IMR-90 (cell line): ENCODE measurements around the gene TDRD5. TPM values are rescaled to one million over a fixed set of nuclear protein-coding genes. Genes with fewer than 3 reads are reported as not detected.

Experiments
- ATAC-seq: fragments of 200-7000 bp; cut with Tn5 transposase; 2 replicates; pipeline ENCODE4 v1.9.1; 2020; ENCODE audit warnings: low read depth, mild to moderate bottlenecking, moderate library complexity
- BruUV-seq: library from RNA; stranded (reverse); fragments of 400-500 nt; replicated peaks from 2 replicates; lab custom pipeline; 2021; lab: Mats Ljungman, UMichigan
- CTCF ChIA-PET: fragments of 300-600 bp; formaldehyde crosslinking; extraction: SDS; loops from one replicate; lab custom pipeline; 2021; ENCODE audit warnings: antibody characterized with exemption; lab: Yijun Ruan, JAX
- POLR2A ChIA-PET: fragments of 300-600 bp; sonication (Branson Sonifier 250); formaldehyde crosslinking; loops from one replicate; lab custom pipeline; 2022; ENCODE audit warnings: antibody characterized with exemption; ENCODE audit not compliant: unreplicated experiment; lab: Charles Lee
- DNase-seq: peaks from one replicate; pipeline ENCODE4 v3.0.0; 2013
- H2AFZ ChIP-seq: replicated peaks from 2 replicates; pipeline ENCODE3; 2013; ENCODE audit warnings: low read length, mild to moderate bottlenecking; ENCODE audit not compliant: poor library complexity
- H2AK5ac ChIP-seq: 2 replicates; pipeline ENCODE4 v1.6.1; 2013; ENCODE audit warnings: low read depth, low read length, inconsistent platforms
- H2AK9ac ChIP-seq: replicated peaks from 2 replicates; pipeline ENCODE3; 2013; ENCODE audit warnings: mild to moderate bottlenecking, low read depth, low read length, moderate library complexity; ENCODE audit not compliant: poor library complexity
- H2BK120ac ChIP-seq: 2 replicates; pipeline ENCODE4 v1.6.1; 2013; ENCODE audit warnings: low read depth, low read length, inconsistent platforms
- H2BK15ac ChIP-seq: 3 replicates; pipeline ENCODE4 v1.6.1; 2013; ENCODE audit warnings: low read depth, low read length, inconsistent platforms
- H2BK20ac ChIP-seq: 2 replicates; pipeline ENCODE4 v1.6.1; 2013; ENCODE audit warnings: low read depth, mild to moderate bottlenecking, inconsistent platforms, low read length, moderate library complexity
- H2BK5ac ChIP-seq: 2 replicates; pipeline ENCODE4 v1.6.1; 2013; ENCODE audit warnings: mild to moderate bottlenecking, low read depth, low read length, inconsistent platforms; ENCODE audit not compliant: poor library complexity, severe bottlenecking
- H3K14ac ChIP-seq: replicated peaks from 2 replicates; pipeline ENCODE4 v1.6.1; 2013; ENCODE audit warnings: low read depth, low read length, inconsistent platforms
- H3K18ac ChIP-seq: 2 replicates; pipeline ENCODE4 v1.6.1; 2013; ENCODE audit warnings: low read depth, low read length, control low read depth
- H3K23ac ChIP-seq: 2 replicates; pipeline ENCODE4 v1.6.1; 2013; ENCODE audit warnings: low read depth, low read length, inconsistent platforms
- H3K27ac ChIP-seq: 2 replicates; pipeline ENCODE4 v1.5.1; 2013; ENCODE audit warnings: mild to moderate bottlenecking, control low read depth, low read length; ENCODE audit not compliant: insufficient read depth
- H3K27me3 ChIP-seq: 2 replicates; pipeline ENCODE4 v1.6.1; 2013; ENCODE audit warnings: low read length; ENCODE audit not compliant: control insufficient read depth, insufficient read depth
- H3K36me3 ChIP-seq: 2 replicates; pipeline ENCODE4 v1.6.1; 2013; ENCODE audit warnings: low read length, mixed read lengths; ENCODE audit not compliant: control insufficient read depth, insufficient read depth
- H3K4ac ChIP-seq: 2 replicates; pipeline ENCODE4 v1.6.1; 2013; ENCODE audit warnings: low read depth, low read length, inconsistent platforms
- H3K4me1 ChIP-seq: 2 replicates; pipeline ENCODE4 v1.6.1; 2013; ENCODE audit warnings: low read length, mixed read lengths; ENCODE audit not compliant: control insufficient read depth, insufficient read depth
- H3K4me2 ChIP-seq: 2 replicates; pipeline ENCODE4 v1.6.1; 2013; ENCODE audit warnings: low read depth, mild to moderate bottlenecking, control low read depth, low read length, moderate library complexity
- H3K4me3 ChIP-seq: 2 replicates; pipeline ENCODE4 v1.5.1; 2013; ENCODE audit warnings: low read depth, mild to moderate bottlenecking, control low read depth, low read length, moderate library complexity; ENCODE audit not compliant: insufficient read depth
- H3K56ac ChIP-seq: 2 replicates; pipeline ENCODE4 v1.6.1; 2013; ENCODE audit warnings: low read length, inconsistent platforms; ENCODE audit not compliant: insufficient read depth; ENCODE audit errors: extremely low read depth
- H3K79me1 ChIP-seq, 2 experiments: 2 replicates each; pipeline ENCODE4 v1.6.1; 2013; ENCODE audit warnings: low read length in 2 of 2, inconsistent platforms in 1 of 2, low read depth in 1 of 2
- H3K9ac ChIP-seq: 2 replicates; pipeline ENCODE4 v1.6.1; 2013; ENCODE audit warnings: low read depth, low read length, control low read depth
- H3K9me1 ChIP-seq: 2 replicates; pipeline ENCODE4 v1.6.1; 2013; ENCODE audit warnings: low read length, inconsistent platforms; ENCODE audit not compliant: insufficient read depth
- H3K9me3 ChIP-seq: 2 replicates; pipeline ENCODE4 v1.6.1; 2013; ENCODE audit warnings: low read length; ENCODE audit not compliant: control insufficient read depth, insufficient read depth
- H4K20me1 ChIP-seq: 2 replicates; pipeline ENCODE4 v1.6.1; 2013; ENCODE audit warnings: low read length, inconsistent platforms; ENCODE audit not compliant: insufficient read depth
- H4K5ac ChIP-seq: 2 replicates; pipeline ENCODE4 v1.6.1; 2013; ENCODE audit warnings: mild to moderate bottlenecking, low read depth, low read length, control low read depth
- H4K8ac ChIP-seq, 2 experiments: 2 replicates each; pipeline ENCODE4 v1.6.1; 2013; ENCODE audit warnings: low read depth in 2 of 2, low read length in 2 of 2, control low read depth in 1 of 2, inconsistent platforms in 1 of 2
- H4K91ac ChIP-seq: 2 replicates; pipeline ENCODE4 v1.6.1; 2013; ENCODE audit warnings: low read depth, low read length, inconsistent platforms; ENCODE audit not compliant: insufficient read depth
- BHLHE40 ChIP-seq: fragments of 150-350 bp; IDR thresholded peaks from 2 replicates; pipeline ENCODE4 v1.6.1; 2016; ENCODE audit warnings: mild to moderate bottlenecking, low read depth, low read length
- CEBPB ChIP-seq: IDR thresholded peaks from 2 replicates; pipeline ENCODE4 v1.6.1; 2012; ENCODE audit warnings: low read depth, low read length, improper control_type of control experiment
- CHD1 ChIP-seq: IDR thresholded peaks from 2 replicates; pipeline ENCODE4 v1.6.1; 2012; ENCODE audit warnings: low read depth, low read length, improper control_type of control experiment
- CTCF ChIP-seq: conservative IDR thresholded peaks from 2 replicates; pipeline ENCODE4 v1.5.1; 2012; ENCODE audit warnings: mild to moderate bottlenecking, low read depth, low read length, improper control_type of control experiment
- FOS ChIP-seq: fragments of 150-350 bp; IDR thresholded peaks from 2 replicates; pipeline ENCODE4 v1.6.1; 2016; ENCODE audit warnings: low read depth, low read length
- MAFK ChIP-seq: IDR thresholded peaks from 2 replicates; pipeline ENCODE4 v1.6.1; 2012; ENCODE audit warnings: low read depth, low read length, improper control_type of control experiment
- MAZ ChIP-seq: IDR thresholded peaks from 2 replicates; pipeline ENCODE4 v1.6.1; 2012; ENCODE audit warnings: low read depth, mild to moderate bottlenecking, low read length, improper control_type of control experiment, moderate library complexity, borderline replicate concordance
- MXI1 ChIP-seq: IDR thresholded peaks from 2 replicates; pipeline ENCODE4 v1.6.1; 2012; ENCODE audit warnings: low read depth, mild to moderate bottlenecking, low read length, moderate library complexity, borderline replicate concordance
- NFE2L2 ChIP-seq: fragments of 150-350 bp; IDR thresholded peaks from 2 replicates; pipeline ENCODE4 v1.6.1; 2016; ENCODE audit warnings: low read depth, mild to moderate bottlenecking, low read length
- POLR2A ChIP-seq: IDR thresholded peaks from 2 replicates; pipeline ENCODE4 v1.6.1; 2012; ENCODE audit warnings: mild to moderate bottlenecking, low read depth, low read length
- RAD21 ChIP-seq: IDR thresholded peaks from 2 replicates; pipeline ENCODE4 v1.6.1; 2012; ENCODE audit warnings: low read length, improper control_type of control experiment
- RCOR1 ChIP-seq: IDR thresholded peaks from 2 replicates; pipeline ENCODE4 v1.6.1; 2012; ENCODE audit warnings: mild to moderate bottlenecking, low read length, improper control_type of control experiment; ENCODE audit not compliant: insufficient replicate concordance
- SMC3 ChIP-seq: fragments of 150-350 bp; IDR thresholded peaks from 2 replicates; pipeline ENCODE4 v1.6.1; 2016; ENCODE audit warnings: low read depth, mild to moderate bottlenecking, antibody characterized with exemption, low read length, moderate library complexity
- USF2 ChIP-seq: fragments of 150-350 bp; IDR thresholded peaks from 2 replicates; pipeline ENCODE4 v1.6.1; 2017; ENCODE audit warnings: mild to moderate bottlenecking, antibody characterized with exemption, low read length, low read depth
- WGBS, 2 experiments: methylation state at CpG; one replicate each; pipeline versions ENCODE4 v1.1.5 to v1.1.7; 2013; ENCODE audit warnings: missing lambda C conversion rate in 2 of 2; ENCODE audit not compliant: insufficient read length in 1 of 2; ENCODE audit errors: extremely low coverage in 2 of 2; 5-methylcytosine and 5-hydroxymethylcytosine counted together
- dilution Hi-C: fragments of 300-500 bp; cut with HindIII; formaldehyde crosslinking; loops from one replicate; pipeline ENCODE4 v1.14.3; 2018; ENCODE audit warnings: low sequenced_read_pairs; ENCODE audit not compliant: unreplicated experiment
- in situ Hi-C: fragments of 300-500 bp; cut with MboI; formaldehyde crosslinking; loops from 3 replicates; pipeline ENCODE4 v1.14.3; 2019; ENCODE audit warnings: low sequenced_read_pairs, inconsistent platforms, mixed read lengths
- intact Hi-C: fragments of 100-400 bp; cut with micrococcal nuclease; formaldehyde crosslinking; loops from 2 replicates; pipeline ENCODE4 v1.10.0; 2022
- polyA plus RNA-seq, 3 experiments: library from polyadenylated mRNA; depleted of rRNA; stranded (reverse); fragments of >200 nt; gene quantifications; 2 replicates each; pipeline ENCODE4 v1.2.3, GENCODE V29; 2012; ENCODE audit warnings: low replicate concordance in 1 of 3
- total RNA-seq: library from RNA; depleted of rRNA; stranded (reverse); fragments of >200 nt; gene quantifications from 2 replicates; pipeline ENCODE4 v1.2.3, GENCODE V29; 2012

Gene TDRD5
- total and polyA plus RNA-seq, 2 of the 4 experiments (the other 2 are of a cell fraction), result not detected

- Histone ChIP-seq H4K5ac (no peak overlapping the region), H3K4me2 (peak overlapping the region; percentile 44; the same call in 1 of the 2 replicates), H3K56ac (no peak overlapping the region), H2AK5ac (no peak overlapping the region), H3K9ac (no peak overlapping the region), H3K14ac (no peak overlapping the region), H3K23ac (no peak overlapping the region), H3K9me1 (no peaks in the 10 kb centered on the region), H2BK15ac (no peak overlapping the region), H2AK9ac (no peak overlapping the region), H3K79me1 (no peaks in the 10 kb centered on the region), H3K4me1 (no peaks in the 10 kb centered on the region), H4K8ac (no peak overlapping the region), H4K91ac (no peak overlapping the region), H3K27me3 (no peaks in the 10 kb centered on the region; the same call in 1 of the 2 replicates), H3K4me3 (no peak overlapping the region), H3K27ac (no peak overlapping the region), H3K9me3 (no peaks in the 10 kb centered on the region), H2BK20ac (no peak overlapping the region), H3K36me3 (no peaks in the 10 kb centered on the region), H4K20me1 (no peaks in the 10 kb centered on the region), H3K18ac (no peak overlapping the region), H2AFZ (peak overlapping the region; percentile 18), H3K4ac (no peak overlapping the region), H2BK120ac (no peak overlapping the region), H2BK5ac (no peak overlapping the region)
- ChIA-PET CTCF (interaction anchor here (0.7 kb wide), 1 partner anchor 134 kb away, joined by 3 read pairs; no protein-coding TSS in a partner anchor), POLR2A (no interaction called here)
- TF ChIP-seq CEBPB, result peak; percentile 55
- TF ChIP-seq BHLHE40, result no peak
- no peak for TF ChIP-seq POLR2A
- no peak for TF ChIP-seq RAD21
- TF ChIP-seq SMC3, result no peak
- TF ChIP-seq NFE2L2, result peak; percentile 70; the same call in 1 of the 2 replicates
- no peak for TF ChIP-seq CHD1
- TF ChIP-seq RCOR1, result no peak
- no peak for TF ChIP-seq MXI1
- no peak for TF ChIP-seq CTCF
- no peak for TF ChIP-seq MAZ
- TF ChIP-seq FOS, result peak; percentile 27; the same call in 1 of the 2 replicates
- TF ChIP-seq USF2, result no peak
- TF ChIP-seq MAFK, result no peak
- DNase-seq (peak; percentile 63), ATAC-seq (peak; percentile 81)
- WGBS, 2 experiments, result 32% methylated on average over 4 of the region's 9 CpGs; no CpG with 5 or more reads in 1 of the 2 experiments
- BruUV-seq, result no TSS peak
- intact Hi-C loops (no loop called here), dilution Hi-C loops (no loop called here), in situ Hi-C loops (no loop called here)
Observed at GRCh38 chr1:179550746-179551682, 40.6 kb upstream of the TDRD5 start.
